Stimulated activated CD4-positive, alpha-beta T cell treated with anti-CD3 and anti-CD28 coated beads, Interleukin-1b, Interleukin-23, amount 100 ng/mL, for 4 hours (primary cell): ENCODE results near the gene RNU1-3.
"Not testable (repeated sequence)": the region's sequence is repeated elsewhere in the genome, so short reads cannot be mapped to it uniquely, and the experiment has no call there.

Experiments
- DNase-seq, 2 donors: peaks; one replicate each; pipeline ENCODE4 v3.0.0-alpha.2; 2020; ENCODE audit warnings: low read depth in 2 of 2

Gene RNU1-3

GRCh38 chr1:16656574-16656973, 10.2 kb downstream of the RNU1-3 start:
- DNase-seq: not testable (repeated sequence)

DNA sequence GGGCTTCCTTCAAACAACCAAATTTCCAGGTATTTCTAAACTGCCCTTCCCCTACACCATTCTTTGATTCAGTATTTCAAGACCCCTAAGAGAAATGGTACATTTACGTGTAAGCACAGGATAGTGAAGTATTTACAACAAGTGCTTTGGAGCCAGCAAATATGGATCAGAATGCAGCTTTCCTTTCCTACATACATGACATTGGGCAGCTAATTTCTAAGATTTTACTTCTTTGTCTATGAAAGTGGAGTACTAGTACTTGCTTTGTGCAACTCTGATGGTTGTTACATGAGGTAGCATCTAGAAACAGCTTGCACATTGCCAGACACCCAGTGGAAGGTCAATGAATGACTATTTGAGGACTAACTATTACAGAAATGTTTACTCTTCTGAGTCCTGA, 15.2 kb downstream of the RNU1-3 start:
- not testable (repeated sequence) for DNase-seq

- DNase-seq: not testable (repeated sequence)
Measured at GRCh38 chr1:16649960-16650359, 16.8 kb downstream of the RNU1-3 start.

DNA sequence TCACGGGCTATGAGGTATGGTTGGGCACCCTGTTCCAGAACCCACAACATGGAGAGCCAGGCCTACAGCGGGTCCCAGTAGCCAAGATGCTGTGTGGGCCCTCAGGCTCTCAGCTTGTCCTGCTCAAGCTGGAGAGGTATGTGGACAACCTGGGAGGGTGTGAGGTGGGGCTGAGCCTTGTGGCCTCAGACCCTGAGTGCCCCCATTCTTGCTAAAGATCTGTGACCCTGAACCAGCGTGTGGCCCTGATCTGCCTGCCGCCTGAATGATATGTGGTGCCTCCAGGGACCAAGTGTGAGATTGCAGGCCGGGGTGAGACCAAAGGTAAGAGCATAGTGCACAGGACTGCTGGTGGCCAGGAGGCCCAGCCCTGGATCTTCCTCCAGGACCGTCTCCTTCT, 17.4 kb downstream of the RNU1-3 start:
- DNase-seq: not testable (repeated sequence)

DNA sequence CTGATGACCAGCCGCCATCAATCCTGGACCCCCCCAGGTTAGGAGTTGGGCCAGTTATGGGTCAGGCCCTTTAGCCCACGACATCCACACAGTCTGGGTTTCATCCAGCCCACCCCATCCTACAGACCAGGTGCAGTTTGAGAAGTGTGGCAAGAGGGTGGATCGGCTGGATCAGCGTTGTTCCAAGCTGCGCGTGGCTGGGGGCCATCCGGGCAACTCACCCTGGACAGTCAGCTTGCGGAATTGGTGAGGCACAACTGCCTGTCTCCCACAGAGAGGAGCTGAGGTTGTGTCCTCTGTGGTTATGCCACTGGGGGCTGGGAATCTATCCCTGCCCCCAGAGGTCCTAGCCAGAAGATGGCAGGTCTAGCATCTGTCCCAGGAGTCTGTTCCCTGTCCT, 18.0 kb downstream of the RNU1-3 start:
- DNase-seq: not testable (repeated sequence)

GRCh38 chr1:16648250-16648649, 18.5 kb downstream of the RNU1-3 start:
- not testable (repeated sequence) for DNase-seq

- peak in 1 of 2 donors; percentile 40 for DNase-seq
Measured at GRCh38 chr1:16647179-16648176, 19.3 kb downstream of the RNU1-3 start.

DNA sequence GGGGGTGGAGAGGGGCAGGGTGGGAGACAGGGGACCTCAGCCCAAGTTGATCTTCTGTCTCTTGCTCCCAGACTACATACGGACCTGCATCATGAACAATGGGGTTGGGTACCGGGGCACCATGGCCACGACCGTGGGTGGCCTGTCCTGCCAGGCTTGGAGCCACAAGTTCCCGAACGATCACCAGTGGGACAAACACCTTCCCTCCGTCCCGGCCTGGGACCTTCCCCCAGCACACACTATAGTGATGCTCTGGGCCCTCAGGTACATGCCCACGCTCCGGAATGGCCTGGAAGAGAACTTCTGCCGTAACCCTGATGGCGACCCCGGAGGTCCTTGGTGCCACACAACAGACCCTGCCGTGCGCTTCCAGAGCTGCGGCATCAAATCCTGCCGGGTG, 20.0 kb downstream of the RNU1-3 start:
- not testable (repeated sequence) for DNase-seq

- not testable (repeated sequence) for DNase-seq
Measured at GRCh38 chr1:16646061-16646664, 20.6 kb downstream of the RNU1-3 start.

- DNase-seq: not testable (repeated sequence)
Measured at GRCh38 chr1:16645271-16646060, 21.3 kb downstream of the RNU1-3 start.

- peak; percentile 100 for DNase-seq
Measured at GRCh38 chr1:16644482-16645270, 22.1 kb downstream of the RNU1-3 start.

DNA sequence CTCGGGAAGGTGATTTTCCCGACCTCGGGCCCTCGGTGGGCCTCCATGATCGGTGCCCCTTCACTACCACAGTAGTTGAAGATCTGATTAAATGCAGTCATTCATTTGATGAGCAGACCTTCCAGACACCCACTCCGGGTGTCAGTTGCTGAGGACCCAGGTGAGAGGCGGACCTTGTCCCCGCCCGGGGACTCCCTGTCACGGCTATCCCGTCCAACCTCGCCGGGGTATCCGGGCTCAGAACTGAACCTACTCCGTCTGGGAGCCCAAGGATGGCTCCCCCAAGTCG, 22.6 kb downstream of the RNU1-3 start:
- DNase-seq: no peak

GRCh38 chr1:16643476-16644192, 23.1 kb downstream of the RNU1-3 start:
- DNase-seq: not testable (repeated sequence)

DNA sequence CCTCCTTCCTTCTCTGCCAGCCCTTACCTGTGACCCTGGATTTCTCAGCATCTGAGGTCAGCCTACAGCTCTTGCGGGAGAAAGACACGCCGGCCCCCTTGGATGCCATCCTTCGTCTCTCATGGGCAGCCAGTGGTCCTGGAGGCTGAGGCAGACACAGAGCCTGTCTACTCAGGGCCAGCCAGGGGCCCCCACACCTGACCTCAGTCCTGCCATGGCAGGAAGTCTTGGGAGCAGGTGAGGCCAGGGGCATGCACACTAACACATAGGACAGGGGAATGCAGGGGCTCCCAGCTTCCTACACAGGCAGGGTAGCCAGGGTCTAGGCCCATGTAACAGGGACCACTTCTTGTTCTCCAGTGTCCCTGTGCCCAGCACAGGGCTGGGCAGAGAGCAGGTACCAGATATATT, 23.7 kb downstream of the RNU1-3 start:
- DNase-seq: not testable (repeated sequence)

DNA sequence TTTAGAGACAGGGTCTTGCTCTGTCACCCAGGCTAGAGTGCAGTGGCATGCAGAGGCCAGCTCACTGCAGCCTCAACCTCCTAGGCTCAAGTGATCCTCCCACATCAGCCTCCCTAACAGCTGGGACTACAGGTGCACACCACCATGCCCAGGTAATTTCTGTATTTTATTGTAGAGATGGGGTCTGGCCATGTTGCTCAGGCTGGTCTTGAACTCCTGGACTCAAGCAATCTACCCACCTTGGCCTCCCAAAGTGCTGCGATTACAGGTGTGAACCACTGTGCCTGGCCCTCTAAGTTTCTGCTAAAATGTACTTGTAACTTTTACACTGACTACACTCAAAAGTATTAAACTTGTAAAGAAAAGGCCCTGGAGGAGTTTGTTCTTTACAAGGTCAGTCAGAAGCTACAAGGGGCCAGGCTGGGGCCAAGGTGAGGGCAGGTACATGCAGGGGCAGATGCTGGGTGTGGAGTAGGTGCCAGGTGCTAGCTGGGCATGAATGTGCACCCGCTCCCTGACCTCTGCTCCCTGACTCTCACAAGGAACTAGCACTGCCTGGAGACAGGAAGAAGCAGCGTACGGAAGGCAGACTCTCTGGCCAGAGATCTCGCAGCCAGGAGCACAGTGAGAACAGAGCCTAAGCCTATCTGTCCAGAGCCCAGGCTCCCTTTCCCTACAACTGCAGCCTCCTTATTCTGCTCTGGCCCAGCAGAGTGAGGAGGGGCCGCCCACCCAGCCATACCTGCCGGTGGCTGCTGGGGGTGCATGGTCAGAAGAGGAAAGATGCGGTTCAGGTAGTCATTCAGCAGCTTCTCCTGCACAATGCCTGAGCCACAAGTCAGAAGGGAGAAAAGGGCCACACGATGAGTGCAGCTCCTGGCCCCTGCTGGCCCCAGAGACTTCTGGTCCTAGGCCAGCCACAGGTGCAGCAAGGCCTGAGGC, 24.5 kb downstream of the RNU1-3 start:
- DNase-seq: not testable (repeated sequence)

GRCh38 chr1:16641159-16641975, 25.4 kb downstream of the RNU1-3 start:
- not testable (repeated sequence) for DNase-seq

GRCh38 chr1:16639091-16640031, 27.4 kb downstream of the RNU1-3 start:
- DNase-seq: not testable (repeated sequence)
